ENCODE results near the gene NAT9.
A peak's percentile ranks its signal among the peaks of the same experiment; 100 is the strongest.

Gene NAT9

GRCh38 chr17:74805591-74805991 is 29.4 kb upstream of the NAT9 start:
- no peak for DNase-seq (ENCODE audit: low spot score)

GRCh38 chr17:74804683-74805082 is 28.5 kb upstream of the NAT9 start:
- no peak for DNase-seq (ENCODE audit: low spot score)

- no peak for DNase-seq (ENCODE audit: low spot score)
Observed at GRCh38 chr17:74803971-74804370, 27.8 kb upstream of the NAT9 start.

GRCh38 chr17:74803388-74803930 is 27.3 kb upstream of the NAT9 start:
- no peak for DNase-seq (ENCODE audit: low spot score)

- no peak for DNase-seq (ENCODE audit: low spot score)
Observed at GRCh38 chr17:74801896-74802295, 25.8 kb upstream of the NAT9 start.

DNA sequence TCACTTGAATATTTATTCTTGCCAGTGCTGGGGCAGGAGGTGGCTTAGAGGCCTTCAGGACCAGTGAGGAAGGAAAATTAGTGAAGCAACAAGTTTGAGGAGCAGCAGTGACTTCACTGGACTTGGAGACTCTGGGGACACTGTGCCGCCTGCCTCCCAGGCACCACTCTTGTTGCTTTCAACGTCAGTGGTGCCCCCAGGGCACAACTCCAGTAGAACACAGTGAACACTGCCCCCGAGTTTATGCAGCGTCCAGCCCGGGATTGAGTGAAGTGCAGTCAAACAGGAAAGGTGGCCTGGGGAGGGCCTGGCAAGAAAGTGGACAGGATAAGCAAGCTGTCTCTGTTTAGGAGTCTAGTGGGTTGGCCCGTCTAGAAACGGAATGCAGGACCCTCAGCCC is 24.4 kb upstream of the NAT9 start:
- no peak for DNase-seq (ENCODE audit: low spot score)

- no peak for DNase-seq (ENCODE audit: low spot score)
Observed at GRCh38 chr17:74799097-74799496, 23.0 kb upstream of the NAT9 start.

GRCh38 chr17:74798239-74798707 is 22.1 kb upstream of the NAT9 start:
- DNase-seq (ENCODE audit: low spot score) = peak; percentile 51

DNA sequence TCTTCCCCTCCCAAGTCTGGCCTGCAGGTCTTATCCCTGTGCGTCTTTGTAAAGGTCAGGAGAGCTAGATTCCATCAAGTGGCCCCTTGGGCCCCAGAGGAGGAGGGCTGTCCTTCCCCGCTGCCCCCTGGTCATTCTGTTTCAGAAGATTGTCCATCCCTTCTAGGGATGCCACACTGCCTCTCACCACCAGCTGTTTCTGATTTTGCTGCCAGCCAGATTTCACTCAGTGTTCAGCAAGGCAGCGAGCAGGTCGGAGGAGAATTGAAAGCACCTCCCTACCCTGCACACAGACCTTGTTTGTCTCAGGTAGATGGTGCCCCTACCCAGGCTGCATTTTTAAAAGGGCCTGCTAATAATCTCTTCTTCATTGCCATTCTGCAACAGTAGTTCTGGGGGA is 21.7 kb upstream of the NAT9 start:
- no peak for DNase-seq (ENCODE audit: low spot score)

DNA sequence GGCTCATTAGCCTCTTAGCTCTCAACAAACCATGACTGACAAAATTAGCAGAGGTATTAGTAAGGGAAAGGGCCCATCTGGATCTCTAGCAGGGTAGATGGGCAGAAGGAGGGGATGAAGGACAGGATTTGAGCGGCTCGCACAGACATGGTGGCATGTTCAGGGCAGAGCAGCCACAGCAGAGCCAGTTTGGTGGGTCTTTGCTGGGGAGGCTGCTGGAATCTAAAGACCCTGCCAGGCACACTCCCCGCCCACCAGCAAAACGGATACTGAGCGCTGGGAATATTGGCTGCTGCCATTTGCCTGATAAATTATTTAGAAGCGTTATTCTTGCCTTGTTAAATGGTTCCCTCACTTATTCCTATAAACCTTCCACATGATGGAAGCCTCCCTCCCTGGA is 20.7 kb upstream of the NAT9 start:
- DNase-seq (ENCODE audit: low spot score) = no peak

GRCh38 chr17:74796211-74796610 is 20.1 kb upstream of the NAT9 start:
- DNase-seq (ENCODE audit: low spot score) = no peak

DNA sequence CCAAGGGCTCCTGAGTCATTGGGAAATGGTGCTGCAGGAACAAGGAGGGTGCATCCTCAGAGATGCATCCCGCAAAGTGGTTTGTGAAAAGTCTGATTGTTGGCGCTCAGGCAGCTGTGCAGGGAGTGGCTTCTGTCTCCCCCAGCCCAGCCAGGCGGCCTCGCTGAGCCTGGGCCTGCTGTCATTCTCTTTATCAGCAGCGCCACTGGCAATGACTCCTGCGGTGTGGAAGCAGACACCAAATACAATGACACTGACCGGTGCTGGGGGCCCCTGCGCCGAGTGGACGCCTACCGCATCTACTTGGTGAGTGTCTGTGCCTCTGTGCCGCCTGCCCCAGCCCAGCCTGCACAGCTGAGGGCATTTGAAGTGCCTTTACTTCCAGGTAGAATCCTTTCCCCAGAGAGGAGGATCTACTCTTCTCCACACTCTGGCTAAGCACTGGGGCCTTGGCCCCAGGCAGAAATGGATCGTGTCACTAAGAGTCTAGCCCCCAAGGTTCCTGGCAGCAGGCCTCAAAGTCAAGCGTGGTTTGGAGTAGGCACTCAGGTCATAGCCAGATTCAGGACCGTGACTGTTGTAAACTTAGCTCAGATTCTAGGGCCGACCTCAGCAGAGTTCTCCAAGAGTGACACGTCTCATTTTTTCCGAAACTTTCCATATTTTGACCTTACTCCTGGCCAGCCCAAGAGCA is 19.3 kb upstream of the NAT9 start:
- no peak for DNase-seq (ENCODE audit: low spot score)

DNA sequence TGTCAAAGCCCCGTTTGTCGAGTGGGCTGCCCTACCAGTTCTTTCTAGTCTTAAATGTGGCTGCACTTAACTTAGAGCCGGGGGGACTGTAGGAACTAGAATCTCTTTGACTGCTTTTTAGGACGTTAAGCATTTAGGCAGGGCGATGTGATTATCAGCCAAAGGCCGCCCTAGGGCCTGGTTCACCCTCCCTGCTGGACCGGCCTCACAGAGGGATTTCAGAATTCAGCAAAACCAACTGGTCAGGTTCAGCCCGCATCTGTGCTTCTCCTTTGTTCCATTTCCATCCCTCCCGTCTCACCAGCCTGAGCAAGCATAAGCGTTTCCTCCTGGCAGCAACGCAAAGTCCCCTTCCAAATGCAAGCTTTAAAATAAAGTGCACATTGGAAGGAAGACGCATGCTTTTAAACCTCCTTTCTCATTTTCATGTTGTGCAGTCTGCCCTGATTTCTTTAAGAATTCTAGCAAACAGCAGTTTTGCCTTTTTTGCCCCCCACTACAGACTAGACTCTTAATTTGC is 16.5 kb upstream of the NAT9 start:
- no peak for DNase-seq (ENCODE audit: low spot score)

DNA sequence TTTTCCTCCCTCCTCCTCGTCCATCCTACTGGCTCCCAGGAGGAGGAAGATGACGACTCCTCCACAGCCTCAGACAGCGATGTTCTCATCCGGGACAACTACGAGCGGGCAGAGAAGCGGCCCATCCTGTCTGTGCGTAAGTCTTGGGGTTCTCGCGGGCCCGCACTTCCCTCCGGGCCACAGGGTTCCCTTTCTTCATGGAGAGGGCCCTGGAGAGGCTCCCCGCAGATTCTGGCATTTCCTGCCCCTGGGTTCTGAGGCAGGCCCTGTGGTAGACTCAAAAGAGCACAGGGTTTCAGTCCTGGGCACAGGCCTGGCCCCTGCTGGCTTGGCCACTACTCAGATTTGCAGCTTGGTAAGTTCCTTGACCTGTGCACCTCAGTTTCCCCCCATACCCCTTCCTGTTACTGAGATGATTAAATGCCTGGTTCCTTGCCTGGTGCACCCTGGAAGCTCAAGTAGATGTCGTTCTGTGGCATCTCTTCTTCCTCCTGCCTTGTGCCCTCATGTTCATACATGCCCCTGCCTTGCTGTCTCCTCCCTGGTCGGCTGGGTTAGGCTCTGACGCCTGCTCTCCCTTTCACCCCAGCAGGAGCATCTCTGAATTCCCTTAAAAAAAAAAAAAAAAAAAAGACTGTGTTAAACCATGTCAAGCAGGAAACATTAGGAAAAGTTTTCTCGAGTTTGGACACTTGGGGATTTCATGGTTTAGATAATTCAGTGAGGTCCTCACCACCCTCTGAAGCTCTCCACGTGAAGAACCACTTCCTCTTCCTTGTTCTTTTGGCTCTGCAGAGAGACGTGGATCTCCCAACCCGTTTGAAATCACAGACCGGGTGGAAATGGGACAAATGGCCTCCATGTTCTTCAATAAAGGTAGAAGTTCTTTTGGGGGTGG is 14.3 kb upstream of the NAT9 start:
- no peak for DNase-seq (ENCODE audit: low spot score)

GRCh38 chr17:74786431-74787055 is 10.4 kb upstream of the NAT9 start:
- no peak for DNase-seq (ENCODE audit: low spot score)

GRCh38 chr17:74785981-74786360 is 9.8 kb upstream of the NAT9 start:
- DNase-seq (ENCODE audit: low spot score) = no peak

DNA sequence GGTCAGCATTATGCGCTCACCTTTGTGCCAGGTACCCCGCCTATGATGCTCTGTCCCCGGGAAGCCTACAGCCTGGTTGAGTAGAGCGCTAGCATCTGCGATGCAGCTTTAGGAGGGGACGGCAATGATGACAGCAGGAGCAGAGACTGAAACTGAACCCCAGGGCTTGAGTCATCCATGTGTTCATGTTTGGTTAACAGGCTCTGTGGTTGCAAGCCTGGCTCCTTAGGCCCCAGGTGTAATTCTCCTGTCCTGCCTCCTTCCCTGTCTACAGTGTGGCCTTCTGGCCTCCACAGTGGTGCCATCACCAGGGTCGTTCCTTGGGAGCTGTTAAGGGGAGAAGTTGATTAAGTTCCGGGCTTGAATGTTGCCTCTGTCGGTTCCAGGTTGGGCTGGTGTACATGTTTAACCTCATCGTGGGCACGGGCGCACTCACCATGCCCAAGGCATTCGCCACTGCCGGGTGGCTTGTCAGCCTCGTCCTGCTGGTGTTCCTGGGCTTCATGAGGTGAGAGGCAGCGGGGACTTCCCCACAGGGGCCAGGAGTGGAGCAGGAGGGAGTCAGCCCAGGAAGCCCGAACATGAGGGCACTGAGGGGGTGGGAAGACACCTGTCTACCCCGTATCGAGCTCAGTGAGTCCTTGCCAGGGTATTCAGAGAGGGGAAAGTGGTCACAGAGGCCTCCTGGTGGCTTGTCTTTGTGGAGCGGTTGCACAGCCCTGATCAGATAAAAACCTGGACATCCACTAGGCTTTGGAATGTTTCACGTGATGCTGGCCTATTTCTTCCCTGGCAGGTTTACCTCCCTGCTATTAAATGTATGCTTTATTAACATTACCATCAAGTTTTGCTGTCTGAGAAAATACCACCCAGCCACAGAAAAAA is 9.2 kb upstream of the NAT9 start:
- DNase-seq (ENCODE audit: low spot score) = no peak

GRCh38 chr17:74784125-74784810 is 8.1 kb upstream of the NAT9 start:
- no peak for DNase-seq (ENCODE audit: low spot score)

- no peak for DNase-seq (ENCODE audit: low spot score)
Observed at GRCh38 chr17:74782571-74782970, 6.4 kb upstream of the NAT9 start.

DNA sequence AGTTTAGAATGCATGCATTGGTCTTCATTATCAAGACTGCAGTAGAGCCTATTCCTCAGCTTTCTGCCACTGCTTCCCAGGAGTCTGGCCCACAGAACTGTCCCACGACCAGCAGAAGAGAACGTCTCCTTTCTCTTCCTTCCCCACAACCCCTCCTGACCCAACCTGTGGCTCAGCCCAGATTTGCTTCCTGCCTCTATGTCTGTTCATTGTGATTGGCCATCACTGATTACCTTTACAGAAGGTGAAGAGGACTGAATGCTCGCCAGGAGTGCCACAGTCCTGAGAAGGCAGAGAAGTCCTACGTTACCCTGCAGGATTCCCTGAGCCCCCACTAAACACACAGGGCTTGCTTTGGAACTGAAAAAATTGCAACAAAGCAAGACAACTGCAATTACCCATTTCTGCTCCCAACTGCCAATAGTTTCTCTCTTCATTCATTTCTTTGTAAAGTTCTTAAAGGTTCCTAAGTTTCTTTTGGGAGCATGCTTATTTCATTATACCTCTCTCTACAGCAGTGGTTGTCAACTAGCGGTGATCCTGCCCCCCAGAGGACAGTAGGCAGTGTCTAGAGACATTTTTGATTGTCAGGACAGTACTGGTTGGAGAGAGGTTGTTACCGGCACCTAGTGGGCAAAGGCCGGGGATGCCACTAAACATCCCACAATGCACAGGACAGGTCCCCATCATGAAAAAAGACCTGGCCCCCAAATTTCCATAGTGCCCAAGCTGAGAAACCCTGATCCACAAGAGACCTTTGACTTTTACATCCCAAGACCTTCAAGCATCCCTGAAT is 4.5 kb upstream of the NAT9 start:
- DNase-seq (ENCODE audit: low spot score) = no peak
